HUDEP-2 (cell line): ENCODE data around the gene ZGPAT.
"Not testable (repeated sequence)": the region's sequence is repeated elsewhere in the genome, so short reads cannot be mapped to it uniquely, and the experiment has no call there.

ENCODE experiments used
- DNase-seq, 76 experiments: peaks; one replicate each; lab custom pipeline; 2025; ENCODE audit not compliant: unreplicated experiment in 76 of 76; lab: John Stamatoyannopoulos, UW

Gene ZGPAT

GRCh38 chr20:63702036-63702665 lies 5.7 kb upstream of the ZGPAT start:
- no peak for DNase-seq

DNA sequence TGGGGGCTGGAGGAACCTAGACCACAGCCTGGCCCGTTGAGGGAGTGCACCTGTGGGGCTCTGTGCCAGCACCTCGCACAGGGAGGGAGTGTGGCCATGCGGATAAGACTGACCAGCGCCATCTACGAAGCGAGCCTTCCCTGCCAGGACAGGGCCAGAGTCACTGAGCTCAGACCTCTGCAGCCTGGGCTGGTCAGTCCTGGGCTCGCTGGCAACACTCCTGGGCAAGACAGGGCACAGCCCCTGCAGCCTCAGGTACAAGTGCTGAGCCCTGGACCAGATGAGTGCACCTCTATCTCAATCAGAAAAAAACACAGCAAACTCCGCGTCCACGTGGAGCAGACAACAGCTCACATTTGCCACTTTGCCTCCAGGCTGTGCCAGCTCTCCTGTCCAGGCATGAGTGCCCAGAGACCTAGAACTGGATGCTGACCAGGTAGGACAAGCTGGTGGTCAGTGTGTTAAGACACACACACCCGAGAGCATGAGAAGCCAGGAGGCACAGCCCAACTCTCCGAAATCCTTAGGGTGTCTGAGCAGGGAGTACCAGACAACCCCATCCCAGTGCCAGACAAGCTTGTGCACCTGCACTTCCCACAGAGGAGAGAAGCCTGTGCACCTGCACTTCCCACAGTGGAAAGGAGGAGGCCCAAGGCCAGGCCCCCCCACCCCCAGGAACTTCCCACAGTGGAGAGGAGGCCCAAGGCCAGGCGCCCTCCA lies 4.9 kb upstream of the ZGPAT start:
- no peak for DNase-seq

DNA sequence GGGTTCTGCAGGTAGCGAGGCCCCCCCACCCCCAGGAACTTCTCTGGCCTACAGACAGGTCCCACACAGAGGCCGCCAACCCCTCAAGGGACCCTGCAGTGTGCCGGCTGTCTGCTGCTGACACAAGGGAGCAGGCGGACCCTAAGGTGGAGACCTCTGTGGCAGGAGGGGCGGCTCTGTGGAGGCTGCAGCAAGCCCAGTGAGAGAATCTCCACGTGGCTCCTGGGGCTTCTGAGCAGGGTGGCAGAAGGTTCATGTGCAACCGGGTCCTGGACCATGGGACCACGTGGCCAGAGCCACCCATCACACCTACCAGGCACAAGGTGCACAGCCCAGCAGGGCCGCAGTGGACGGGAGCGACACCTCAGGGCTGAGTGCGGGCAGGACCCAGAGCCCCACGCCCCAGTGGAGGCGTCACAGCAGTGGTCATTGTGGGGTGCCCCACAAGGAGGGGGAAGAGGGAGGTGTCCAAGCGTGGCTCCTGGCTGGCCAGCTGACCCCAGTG lies 4.3 kb upstream of the ZGPAT start:
- no peak for DNase-seq

DNA sequence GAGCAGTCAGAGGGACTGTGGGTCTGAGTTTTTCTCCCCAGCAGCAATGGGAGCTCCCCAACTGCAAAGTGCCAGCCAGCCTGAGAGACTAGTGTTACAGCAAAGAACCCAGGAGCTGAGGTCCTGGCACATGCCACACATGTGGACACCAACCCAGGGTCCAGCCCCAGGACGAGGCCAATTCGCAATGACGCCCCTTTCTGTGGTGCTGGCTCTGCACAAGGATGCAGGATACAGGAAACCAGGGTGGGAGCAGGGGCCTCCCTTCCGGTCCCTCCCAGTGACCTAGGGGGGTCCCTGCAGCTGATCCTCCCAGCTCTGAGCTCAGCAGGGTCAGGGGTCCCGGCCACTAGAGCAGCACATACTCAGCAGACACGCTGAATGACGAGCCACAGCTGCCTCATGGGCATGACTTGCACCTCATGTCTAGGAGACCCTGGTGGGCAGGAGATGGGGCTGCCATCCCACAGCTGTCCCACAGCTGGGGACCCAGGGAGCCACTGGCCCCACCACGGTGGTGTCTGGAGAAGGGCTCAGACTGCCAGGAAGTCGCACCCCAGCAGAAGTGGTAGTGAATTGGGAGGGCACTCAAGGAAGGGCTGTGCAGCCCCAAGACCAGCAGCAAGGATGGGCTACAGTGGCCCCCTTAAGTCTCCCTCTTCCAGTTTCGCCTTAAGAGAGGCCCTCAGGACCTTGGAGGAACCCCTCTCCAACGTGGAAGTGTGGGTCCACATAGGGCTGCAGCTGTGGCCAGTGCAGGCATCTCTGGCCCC lies 3.7 kb upstream of the ZGPAT start:
- no peak for DNase-seq

GRCh38 chr20:63704749-63705117 lies 3.1 kb upstream of the ZGPAT start:
- no peak for DNase-seq

- no peak for DNase-seq
Observed at GRCh38 chr20:63705232-63706026, 2.4 kb upstream of the ZGPAT start.

DNA sequence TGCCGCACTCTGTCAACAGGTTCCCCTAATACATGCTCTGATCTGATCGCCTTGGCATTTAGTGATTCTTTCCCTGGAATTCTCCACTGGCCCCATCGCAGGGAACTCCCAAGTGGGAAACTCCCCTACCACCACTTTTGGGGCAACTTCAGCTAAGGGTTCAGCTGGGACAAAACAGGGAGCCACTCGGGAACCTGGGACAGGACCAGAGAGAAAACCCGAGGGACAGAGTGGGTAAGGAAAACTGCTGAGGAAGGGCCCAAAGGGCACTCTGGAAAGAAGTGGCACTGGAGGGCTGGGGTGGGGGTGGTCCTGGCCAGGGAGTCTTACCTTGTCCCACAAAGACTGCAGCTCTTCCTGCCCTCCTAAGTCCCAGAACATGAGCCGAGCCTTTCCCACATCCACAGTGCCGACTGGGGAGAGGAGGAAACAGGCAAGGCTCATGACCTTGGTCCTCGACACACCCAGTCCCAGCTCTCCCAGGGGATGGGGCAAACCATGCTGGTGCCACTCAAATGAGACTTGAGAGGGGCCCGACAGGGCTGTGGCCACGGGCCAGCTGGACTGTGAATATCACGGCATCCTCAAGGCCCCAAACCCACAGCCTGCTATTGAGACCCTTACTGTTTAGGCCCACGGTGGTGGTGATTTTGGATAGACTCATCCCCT lies 1.7 kb upstream of the ZGPAT start:
- no peak for DNase-seq

GRCh38 chr20:63706852-63707557 lies 834 bp upstream of the ZGPAT start:
- DNase-seq = peak in 49 of 76 experiments; percentile 2 to 60 (median 27)

DNA sequence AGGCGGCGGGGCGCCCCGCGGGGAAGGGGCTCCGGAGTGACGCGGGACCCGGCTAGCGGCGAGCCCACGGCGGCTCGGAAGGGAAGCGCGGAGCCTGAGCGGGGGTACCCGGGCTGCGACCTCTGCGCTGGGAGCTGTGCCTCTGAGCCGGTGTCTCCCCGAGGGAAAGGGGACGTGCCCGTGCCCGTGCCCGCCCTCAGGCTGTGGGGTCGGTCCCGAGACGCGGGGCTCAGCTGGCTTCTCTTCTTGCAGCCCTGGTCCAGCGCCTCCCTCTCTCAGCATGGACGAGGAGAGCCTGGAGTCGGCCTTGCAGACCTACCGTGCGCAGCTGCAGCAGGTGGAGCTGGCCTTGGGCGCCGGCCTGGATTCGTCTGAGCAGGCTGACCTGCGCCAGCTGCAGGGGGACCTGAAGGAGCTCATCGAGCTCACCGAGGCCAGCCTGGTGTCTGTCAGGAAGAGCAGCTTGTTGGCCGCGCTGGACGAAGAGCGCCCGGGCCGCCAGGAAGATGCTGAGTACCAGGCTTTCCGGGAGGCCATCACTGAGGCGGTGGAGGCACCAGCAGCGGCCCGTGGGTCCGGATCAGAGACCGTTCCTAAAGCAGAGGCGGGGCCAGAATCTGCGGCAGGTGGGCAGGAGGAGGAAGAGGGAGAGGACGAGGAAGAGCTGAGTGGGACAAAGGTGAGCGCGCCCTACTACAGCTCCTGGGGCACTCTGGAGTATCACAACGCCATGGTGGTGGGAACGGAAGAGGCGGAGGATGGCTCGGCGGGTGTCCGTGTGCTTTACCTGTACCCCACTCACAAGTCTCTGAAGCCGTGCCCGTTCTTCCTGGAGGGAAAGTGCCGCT lies 686 bp downstream of the ZGPAT start:
- no peak for DNase-seq

GRCh38 chr20:63709149-63709527 lies 1.3 kb downstream of the ZGPAT start:
- no peak for DNase-seq

- DNase-seq = no peak
Observed at GRCh38 chr20:63711085-63711645, 3.3 kb downstream of the ZGPAT start.

DNA sequence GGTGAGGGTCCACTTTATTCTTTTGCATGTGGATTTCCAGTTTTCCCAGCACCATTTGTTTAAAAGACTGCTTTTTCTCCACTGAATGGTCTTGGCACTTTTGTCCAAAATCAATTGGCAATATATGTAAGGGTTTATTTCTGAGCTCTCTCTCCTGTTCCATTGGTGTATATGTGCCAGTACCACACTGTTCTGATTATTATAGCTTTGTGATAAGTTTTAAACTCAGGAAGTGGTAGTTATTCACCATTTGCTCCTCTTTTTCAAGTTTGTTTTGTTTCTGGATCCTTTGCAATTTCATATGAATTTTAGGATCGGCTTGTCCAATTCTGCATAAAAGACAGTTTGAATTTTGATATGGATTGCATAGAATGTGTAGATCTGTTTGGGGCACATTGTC lies 4.4 kb downstream of the ZGPAT start:
- DNase-seq = no peak

DNA sequence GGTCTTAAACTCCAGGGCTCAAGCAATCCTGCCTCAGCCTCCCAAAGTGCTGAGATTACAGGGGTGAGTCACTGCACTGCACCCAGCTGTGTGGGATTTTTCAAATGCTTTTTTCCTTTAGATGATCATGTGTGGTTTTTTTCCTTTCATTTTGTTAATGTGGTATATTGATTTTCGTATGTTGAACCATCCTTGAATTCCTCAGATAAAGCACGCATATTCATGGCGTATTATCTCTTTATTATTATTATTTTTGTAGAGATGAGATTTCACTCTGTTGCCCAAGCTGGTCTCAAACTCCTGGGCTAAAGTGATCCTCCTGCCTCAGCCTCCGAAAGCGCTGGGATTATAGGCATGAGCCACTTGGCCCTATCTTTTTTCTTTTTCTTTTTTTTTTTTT lies 7.0 kb downstream of the ZGPAT start:
- no peak for DNase-seq

DNA sequence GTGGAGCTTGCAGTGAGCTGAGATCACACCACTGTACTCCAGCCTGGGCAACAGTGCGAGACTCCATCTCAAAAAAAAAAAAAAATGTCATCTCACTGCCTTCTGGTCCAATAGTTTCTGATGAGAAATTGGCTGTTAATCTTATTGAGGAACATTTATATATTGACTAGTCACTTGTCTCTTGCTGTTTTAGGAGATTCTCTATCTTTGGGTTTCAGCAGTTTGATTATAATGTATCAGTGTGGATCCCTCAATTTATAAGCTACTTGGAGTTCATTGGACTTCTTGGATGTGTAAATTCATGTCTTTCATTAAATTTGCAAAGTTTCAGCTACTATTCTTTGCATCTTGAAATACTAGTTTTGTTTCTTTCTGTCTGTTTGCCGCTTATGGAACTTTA lies 11.2 kb downstream of the ZGPAT start:
- no peak for DNase-seq

- DNase-seq = not testable (repeated sequence)
Observed at GRCh38 chr20:63722967-63723622, 15.3 kb downstream of the ZGPAT start.

- DNase-seq = not testable (repeated sequence)
Observed at GRCh38 chr20:63730189-63730733, 22.4 kb downstream of the ZGPAT start.

- DNase-seq = no peak
Observed at GRCh38 chr20:63731410-63731809, 23.6 kb downstream of the ZGPAT start.
